ENCODE measurements around the gene FILIP1.

DNA sequence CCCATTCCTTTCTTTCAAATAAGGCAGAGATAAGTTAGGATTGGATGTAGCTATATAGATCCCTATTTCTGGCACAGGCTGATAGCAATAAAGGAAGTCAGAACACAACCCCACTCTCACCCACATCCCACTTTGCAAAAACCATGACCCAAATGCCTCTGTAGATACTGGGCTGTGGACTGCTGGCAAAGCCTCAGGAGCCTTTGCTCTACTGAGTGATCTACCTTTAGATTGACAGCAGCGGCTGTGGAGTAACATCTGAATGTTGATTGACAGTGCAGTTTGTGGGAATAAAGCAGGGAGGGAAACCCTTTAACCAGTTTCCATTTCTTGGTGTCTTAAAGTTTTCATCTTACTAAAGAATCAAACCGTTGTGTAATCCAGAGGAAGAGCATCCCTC is 202.3 kb downstream of the FILIP1 start:
- no peak for TF ChIP-seq MAX (IDR thresholded peaks at IDR 0.05)
- no peak for TF ChIP-seq MAZ (IDR thresholded peaks at IDR 0.05; ENCODE audit: borderline replicate concordance, low read depth, low read length)
- TF ChIP-seq CTCF (IDR thresholded peaks at IDR 0.05): no peak
- TF ChIP-seq RARB (CRISPR knock-in tag; IDR thresholded peaks at IDR 0.05): no peak
- TF ChIP-seq E2F6 (IDR thresholded peaks at IDR 0.05; ENCODE audit: borderline replicate concordance, low read depth): no peak
- no peak for TF ChIP-seq SREBF2 (IDR thresholded peaks at IDR 0.05)
- TF ChIP-seq CHD2 (IDR thresholded peaks at IDR 0.05; ENCODE audit: low read length, partially characterized antibody): no peak
- TF ChIP-seq RFX5 (IDR thresholded peaks at IDR 0.05): no peak
- no peak for TF ChIP-seq EHMT2 (IDR thresholded peaks at IDR 0.05; ENCODE audit: low read depth)

Data from A549 (cell line).